ENCODE measurements around the gene MAP4K4.

The MAP4K4 gene

GRCh38 chr2:101868525-101868924, 171.0 kb downstream of the MAP4K4 start:
- Histone ChIP-seq H2AFZ (ENCODE audit: low read depth, low read length) (no peak overlapping the region), H3K4me1 (ENCODE audit: insufficient read depth, low read length) (no peaks in the 10 kb centered on the region), H3K27me3 (ENCODE audit: insufficient read depth, low read length) (no peaks in the 10 kb centered on the region), H3K9me3 (ENCODE audit: low read length) (no peaks in the 10 kb centered on the region), H3K36me3 (ENCODE audit: insufficient read depth, low read length) (peaks cover 92% of the 10 kb centered on the region), H3K4me3 (ENCODE audit: low read length) (no peak overlapping the region)

- Histone ChIP-seq H3K9me3 (ENCODE audit: low read length) (no peaks in the 10 kb centered on the region), H2AFZ (ENCODE audit: low read depth, low read length) (no peak overlapping the region), H3K36me3 (ENCODE audit: insufficient read depth, low read length) (peaks cover 96% of the 10 kb centered on the region), H3K4me1 (ENCODE audit: insufficient read depth, low read length) (no peaks in the 10 kb centered on the region), H3K4me3 (ENCODE audit: low read length) (no peak overlapping the region), H3K27me3 (ENCODE audit: insufficient read depth, low read length) (no peaks in the 10 kb centered on the region)
These were observed 172.0 kb downstream of the MAP4K4 start for GRCh38 chr2:101869527-101869926.

GRCh38 chr2:101870444-101870843, 172.9 kb downstream of the MAP4K4 start:
- peaks cover 94% of the 10 kb centered on the region for H3K36me3 ChIP-seq (ENCODE audit: insufficient read depth, low read length)
- no peak overlapping the region for H3K4me3 ChIP-seq (ENCODE audit: low read length)
- no peaks in the 10 kb centered on the region for H3K4me1 ChIP-seq (ENCODE audit: insufficient read depth, low read length)
- no peaks in the 10 kb centered on the region for H3K27me3 ChIP-seq (ENCODE audit: insufficient read depth, low read length)
- no peak overlapping the region for H2AFZ ChIP-seq (ENCODE audit: low read depth, low read length)
- H3K9me3 ChIP-seq (ENCODE audit: low read length) = no peaks in the 10 kb centered on the region

- peaks cover 94% of the 10 kb centered on the region for H3K36me3 ChIP-seq (ENCODE audit: insufficient read depth, low read length)
- H3K27me3 ChIP-seq (ENCODE audit: insufficient read depth, low read length) = no peaks in the 10 kb centered on the region
- no peaks in the 10 kb centered on the region for H3K9me3 ChIP-seq (ENCODE audit: low read length)
- H2AFZ ChIP-seq (ENCODE audit: low read depth, low read length) = no peak overlapping the region
- no peaks in the 10 kb centered on the region for H3K4me1 ChIP-seq (ENCODE audit: insufficient read depth, low read length)
- no peak overlapping the region for H3K4me3 ChIP-seq (ENCODE audit: low read length)
These were observed 174.0 kb downstream of the MAP4K4 start for GRCh38 chr2:101871480-101871879.

- Histone ChIP-seq H2AFZ (ENCODE audit: low read depth, low read length) (no peak overlapping the region), H3K27me3 (ENCODE audit: insufficient read depth, low read length) (no peaks in the 10 kb centered on the region), H3K9me3 (ENCODE audit: low read length) (no peaks in the 10 kb centered on the region), H3K4me3 (ENCODE audit: low read length) (no peak overlapping the region), H3K36me3 (ENCODE audit: insufficient read depth, low read length) (peaks cover 93% of the 10 kb centered on the region), H3K4me1 (ENCODE audit: insufficient read depth, low read length) (no peaks in the 10 kb centered on the region)
These were observed 175.0 kb downstream of the MAP4K4 start for GRCh38 chr2:101872480-101872879.

- Histone ChIP-seq H3K4me3 (ENCODE audit: low read length) (no peak overlapping the region), H2AFZ (ENCODE audit: low read depth, low read length) (no peak overlapping the region), H3K9me3 (ENCODE audit: low read length) (no peaks in the 10 kb centered on the region), H3K36me3 (ENCODE audit: insufficient read depth, low read length) (peaks cover 89% of the 10 kb centered on the region), H3K4me1 (ENCODE audit: insufficient read depth, low read length) (no peaks in the 10 kb centered on the region), H3K27me3 (ENCODE audit: insufficient read depth, low read length) (no peaks in the 10 kb centered on the region)
These were observed 176.0 kb downstream of the MAP4K4 start for GRCh38 chr2:101873543-101873942.

- no peaks in the 10 kb centered on the region for H3K9me3 ChIP-seq (ENCODE audit: low read length)
- no peak overlapping the region for H3K4me3 ChIP-seq (ENCODE audit: low read length)
- no peaks in the 10 kb centered on the region for H3K4me1 ChIP-seq (ENCODE audit: insufficient read depth, low read length)
- H2AFZ ChIP-seq (ENCODE audit: low read depth, low read length) = no peak overlapping the region
- peaks cover 88% of the 10 kb centered on the region for H3K36me3 ChIP-seq (ENCODE audit: insufficient read depth, low read length)
- H3K27me3 ChIP-seq (ENCODE audit: insufficient read depth, low read length) = no peaks in the 10 kb centered on the region
These were observed 176.6 kb downstream of the MAP4K4 start for GRCh38 chr2:101874069-101874468.

- peaks cover 73% of the 10 kb centered on the region for H3K36me3 ChIP-seq (ENCODE audit: insufficient read depth, low read length)
- no peak overlapping the region for H2AFZ ChIP-seq (ENCODE audit: low read depth, low read length)
- H3K4me3 ChIP-seq (ENCODE audit: low read length) = no peak overlapping the region
- H3K27me3 ChIP-seq (ENCODE audit: insufficient read depth, low read length) = no peaks in the 10 kb centered on the region
- H3K4me1 ChIP-seq (ENCODE audit: insufficient read depth, low read length) = no peaks in the 10 kb centered on the region
- no peaks in the 10 kb centered on the region for H3K9me3 ChIP-seq (ENCODE audit: low read length)
These were observed 182.0 kb downstream of the MAP4K4 start for GRCh38 chr2:101879466-101879865.

GRCh38 chr2:101881131-101881530, 183.6 kb downstream of the MAP4K4 start:
- no peaks in the 10 kb centered on the region for H3K27me3 ChIP-seq (ENCODE audit: insufficient read depth, low read length)
- H3K4me1 ChIP-seq (ENCODE audit: insufficient read depth, low read length) = no peaks in the 10 kb centered on the region
- H2AFZ ChIP-seq (ENCODE audit: low read depth, low read length) = no peak overlapping the region
- peaks cover 73% of the 10 kb centered on the region for H3K36me3 ChIP-seq (ENCODE audit: insufficient read depth, low read length)
- H3K4me3 ChIP-seq (ENCODE audit: low read length) = no peak overlapping the region
- no peaks in the 10 kb centered on the region for H3K9me3 ChIP-seq (ENCODE audit: low read length)

GRCh38 chr2:101882769-101883307, 185.3 kb downstream of the MAP4K4 start:
- peaks cover 77% of the 10 kb centered on the region for H3K36me3 ChIP-seq (ENCODE audit: insufficient read depth, low read length)

GRCh38 chr2:101883860-101884259, 186.4 kb downstream of the MAP4K4 start:
- peaks cover 79% of the 10 kb centered on the region for H3K36me3 ChIP-seq (ENCODE audit: insufficient read depth, low read length)
- no peaks in the 10 kb centered on the region for H3K9me3 ChIP-seq (ENCODE audit: low read length)
- no peaks in the 10 kb centered on the region for H3K4me1 ChIP-seq (ENCODE audit: insufficient read depth, low read length)
- no peak overlapping the region for H3K4me3 ChIP-seq (ENCODE audit: low read length)
- no peaks in the 10 kb centered on the region for H3K27me3 ChIP-seq (ENCODE audit: insufficient read depth, low read length)
- H2AFZ ChIP-seq (ENCODE audit: low read depth, low read length) = no peak overlapping the region

More at GRCh38 chr2:101882769-101883307, 185.3 kb downstream of the MAP4K4 start:
- Histone ChIP-seq H3K9me3 (ENCODE audit: low read length) (no peaks in the 10 kb centered on the region), H3K27me3 (ENCODE audit: insufficient read depth, low read length) (no peaks in the 10 kb centered on the region), H3K4me1 (ENCODE audit: insufficient read depth, low read length) (no peaks in the 10 kb centered on the region), H2AFZ (ENCODE audit: low read depth, low read length) (no peak overlapping the region), H3K4me3 (ENCODE audit: low read length) (no peak overlapping the region)

- peaks cover 82% of the 10 kb centered on the region for H3K36me3 ChIP-seq (ENCODE audit: insufficient read depth, low read length)
- H3K4me1 ChIP-seq (ENCODE audit: insufficient read depth, low read length) = no peaks in the 10 kb centered on the region
- H3K27me3 ChIP-seq (ENCODE audit: insufficient read depth, low read length) = no peaks in the 10 kb centered on the region
- H3K4me3 ChIP-seq (ENCODE audit: low read length) = no peak overlapping the region
- no peak overlapping the region for H2AFZ ChIP-seq (ENCODE audit: low read depth, low read length)
- H3K9me3 ChIP-seq (ENCODE audit: low read length) = no peaks in the 10 kb centered on the region
These were observed 186.9 kb downstream of the MAP4K4 start for GRCh38 chr2:101884423-101884822.

GRCh38 chr2:101887328-101887727, 189.8 kb downstream of the MAP4K4 start:
- H3K27me3 ChIP-seq (ENCODE audit: insufficient read depth, low read length) = no peaks in the 10 kb centered on the region
- H2AFZ ChIP-seq (ENCODE audit: low read depth, low read length) = no peak overlapping the region
- H3K36me3 ChIP-seq (ENCODE audit: insufficient read depth, low read length) = peaks cover 86% of the 10 kb centered on the region
- no peaks in the 10 kb centered on the region for H3K9me3 ChIP-seq (ENCODE audit: low read length)
- H3K4me1 ChIP-seq (ENCODE audit: insufficient read depth, low read length) = no peaks in the 10 kb centered on the region
- no peak overlapping the region for H3K4me3 ChIP-seq (ENCODE audit: low read length)

GRCh38 chr2:101889460-101890098, 192.1 kb downstream of the MAP4K4 start:
- H3K9me3 ChIP-seq (ENCODE audit: low read length) = no peaks in the 10 kb centered on the region
- H3K36me3 ChIP-seq (ENCODE audit: insufficient read depth, low read length) = peaks cover 86% of the 10 kb centered on the region
- no peak overlapping the region for H3K4me3 ChIP-seq (ENCODE audit: low read length)
- no peak overlapping the region for H2AFZ ChIP-seq (ENCODE audit: low read depth, low read length)
- H3K27me3 ChIP-seq (ENCODE audit: insufficient read depth, low read length) = no peaks in the 10 kb centered on the region
- peaks cover 2% of the 10 kb centered on the region for H3K4me1 ChIP-seq (ENCODE audit: insufficient read depth, low read length)
